GM23338 (cell line): Measurements from ENCODE around the gene POLD2. TPM values are rescaled to one million over a fixed set of nuclear protein-coding genes. Genes with fewer than 3 reads are reported as not detected.

Experiments used
- ATAC-seq: fragments of 200-7000 bp; cut with Tn5 transposase; 3 replicates; pipeline ENCODE4 v1.9.1; 2020
- DNase-seq: peaks from one replicate; pipeline ENCODE4 v3.0.0-alpha.2; 2015; ENCODE audit warnings: low spot score
- H2AFZ ChIP-seq: fragments of 200-600 bp; sonication (generic); 2 replicates; pipeline ENCODE4 v1.8.0; 2016; ENCODE audit warnings: antibody characterized with exemption, mild to moderate bottlenecking, moderate library complexity
- H3F3A ChIP-seq: fragments of 200-600 bp; sonication (generic); replicated peaks from 2 replicates; pipeline ENCODE4 v1.8.0; 2017; ENCODE audit warnings: antibody characterized with exemption, mixed run types, low read depth
- H3K27ac ChIP-seq: fragments of 200-600 bp; sonication (generic); 2 replicates; pipeline ENCODE4 v1.6.1; 2016; ENCODE audit warnings: low read depth
- H3K27me3 ChIP-seq: fragments of 200-600 bp; sonication (generic); 2 replicates; pipeline ENCODE4 v1.8.0; 2016; ENCODE audit warnings: mild to moderate bottlenecking, mixed run types, moderate library complexity; ENCODE audit not compliant: insufficient read depth
- H3K36me3 ChIP-seq: fragments of 200-600 bp; sonication (generic); 2 replicates; pipeline ENCODE4 v1.8.0; 2016; ENCODE audit warnings: mild to moderate bottlenecking; ENCODE audit not compliant: insufficient read depth
- H3K4me1 ChIP-seq: fragments of 200-600 bp; sonication (generic); 2 replicates; pipeline ENCODE4 v1.8.0; 2016; ENCODE audit warnings: mild to moderate bottlenecking, moderate library complexity; ENCODE audit not compliant: insufficient read depth
- H3K4me2 ChIP-seq: fragments of 200-600 bp; sonication (generic); 2 replicates; pipeline ENCODE4 v1.7.1; 2017; ENCODE audit warnings: mixed run types
- H3K4me3 ChIP-seq: fragments of 200-600 bp; sonication (generic); 2 replicates; pipeline ENCODE4 v1.6.1; 2016; ENCODE audit warnings: mixed run types
- H3K79me2 ChIP-seq: fragments of 200-600 bp; sonication (generic); replicated peaks from 2 replicates; pipeline ENCODE4 v1.8.0; 2017; ENCODE audit warnings: mild to moderate bottlenecking; ENCODE audit not compliant: insufficient read depth
- H3K9me2 ChIP-seq: fragments of 200-600 bp; sonication (generic); 2 replicates; pipeline ENCODE4 v1.8.0; 2017; ENCODE audit not compliant: insufficient read depth
- H4K20me1 ChIP-seq: fragments of 200-600 bp; sonication (generic); replicated peaks from 2 replicates; pipeline ENCODE4 v1.8.0; 2017; ENCODE audit warnings: mild to moderate bottlenecking; ENCODE audit not compliant: insufficient read depth
- H3K27ac Mint-ChIP-seq: 2 replicates; pipeline ENCODE4 v1.8.0; 2020; ENCODE audit warnings: inconsistent platforms, mild to moderate bottlenecking, moderate library complexity, mixed read lengths
- H3K27me3 Mint-ChIP-seq: 3 replicates; pipeline ENCODE4 v1.8.0; 2022; ENCODE audit warnings: low read depth, mild to moderate bottlenecking, moderate library complexity, mixed read lengths, inconsistent platforms; ENCODE audit not compliant: insufficient read depth, poor library complexity
- H3K36me3 Mint-ChIP-seq: 3 replicates; pipeline ENCODE4 v1.8.0; 2021; ENCODE audit warnings: low read depth, mild to moderate bottlenecking, inconsistent platforms, moderate library complexity, mixed read lengths
- H3K4me1 Mint-ChIP-seq: 3 replicates; pipeline ENCODE4 v1.8.0; 2020; ENCODE audit warnings: mild to moderate bottlenecking, inconsistent platforms, mixed read lengths
- H3K4me3 Mint-ChIP-seq: 3 replicates; pipeline ENCODE4 v1.8.0; 2021; ENCODE audit warnings: moderate library complexity, mild to moderate bottlenecking, inconsistent platforms, mixed read lengths
- H3K9me3 Mint-ChIP-seq: 3 replicates; pipeline ENCODE4 v1.8.0; 2020; ENCODE audit warnings: moderate library complexity, mild to moderate bottlenecking, inconsistent platforms, mixed read lengths
- CREB1 ChIP-seq: fragments of 250-450 bp; sonication (Bioruptor Pico); IDR thresholded peaks from 2 replicates; pipeline ENCODE4 v1.5.0; 2020; ENCODE audit warnings: low read depth, mild to moderate bottlenecking, moderate library complexity
- EZH2phosphoT487 ChIP-seq: fragments of 200-600 bp; sonication (generic); IDR thresholded peaks from one replicate; pipeline ENCODE4 v1.8.1; 2018; ENCODE audit warnings: antibody characterized with exemption; ENCODE audit not compliant: unreplicated experiment
- NANOG ChIP-seq: IDR thresholded peaks from 2 replicates; pipeline ENCODE4 v1.6.1; 2016; ENCODE audit warnings: antibody characterized with exemption, borderline replicate concordance
- POLR2AphosphoS5 ChIP-seq: IDR thresholded peaks from 2 replicates; pipeline ENCODE4 v1.6.1; 2016; ENCODE audit warnings: antibody characterized with exemption, low read depth
- ZNF114 ChIP-seq: fragments of 250-450 bp; sonication (Bioruptor Pico); IDR thresholded peaks from 2 replicates; pipeline ENCODE4 v1.5.0; 2020; ENCODE audit warnings: mild to moderate bottlenecking, moderate library complexity
- polyA plus RNA-seq: library from polyadenylated mRNA; unstranded; fragments of >200 nt; fragmentation: Nextera tagmentation; extraction: Ambion mirVana; gene quantifications from 2 replicates; pipeline ENCODE4 v1.2.1, GENCODE V29; 2016
- total RNA-seq: library from RNA; depleted of rRNA; stranded (reverse); fragments of >200 nt; shearing (Covaris generic); gene quantifications from 2 replicates; pipeline ENCODE4 v1.2.3, GENCODE V29; 2014
- TF ChIP-seq, protein P1 (sequence below): IDR thresholded peaks from one replicate; pipeline ENCODE4 v1.6.1; 2018; ENCODE audit warnings: antibody characterized with exemption; ENCODE audit not compliant: unreplicated experiment

Gene POLD2
- total and polyA plus RNA-seq, 2 experiments from 2014 or later: 101 to 127 TPM

DNA sequence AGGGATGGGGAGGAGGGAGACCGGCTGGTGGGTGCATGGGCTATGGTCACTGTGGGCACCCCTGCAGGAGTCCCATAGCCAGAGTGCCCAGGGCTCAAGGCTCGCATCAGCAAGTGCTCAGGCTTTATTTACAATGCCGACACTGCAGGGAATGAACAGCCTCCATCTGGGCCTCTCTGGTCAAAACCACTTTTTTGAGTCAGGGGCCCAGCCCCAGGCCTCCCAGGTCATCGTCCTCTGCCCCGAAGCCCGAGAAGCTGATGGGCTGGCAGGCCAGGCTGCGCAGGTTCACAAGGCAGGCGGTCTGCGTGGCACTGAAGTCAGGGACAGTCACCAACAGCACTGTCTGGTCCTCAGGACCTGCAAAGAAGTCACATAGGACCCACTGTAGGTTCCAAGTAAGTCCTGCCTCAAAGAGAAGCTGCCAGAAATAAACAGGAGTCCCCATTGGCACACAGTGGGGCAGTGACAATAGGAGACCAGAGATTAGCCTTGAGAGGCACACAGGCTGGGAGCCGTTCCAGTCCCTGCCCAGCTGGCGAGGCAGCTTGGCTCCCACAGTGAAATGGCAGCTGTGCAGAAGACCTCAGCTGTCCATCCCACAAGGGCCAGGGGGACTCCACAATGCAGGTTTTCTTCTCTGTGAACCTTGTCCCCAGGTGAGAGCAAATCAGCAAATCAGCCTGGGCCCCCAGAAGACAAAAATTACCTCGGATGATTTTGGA lies 8.6 kb downstream of the POLD2 start:
- ATAC-seq (no peak), DNase-seq (no peak)
- Mint-ChIP-seq H3K4me3 (no peak overlapping the region), H3K36me3 (peaks cover 59% of the 10 kb centered on the region), H3K27me3 (peaks cover 15% of the 10 kb centered on the region), H3K9me3 (no peaks in the 10 kb centered on the region; the same call in 2 of the 3 replicates), H3K27ac (no peak overlapping the region; the same call in 1 of the 2 replicates), H3K4me1 (peaks cover 6% of the 10 kb centered on the region; the same call in 2 of the 3 replicates)
- Histone ChIP-seq H3K4me3 (no peak overlapping the region), H4K20me1 (peaks cover 3% of the 10 kb centered on the region), H3K4me1 (no peaks in the 10 kb centered on the region), H3K79me2 (no peaks in the 10 kb centered on the region), H3K9me2 (no peaks in the 10 kb centered on the region), H3K27me3 (no peaks in the 10 kb centered on the region), H3K4me2 (no peak overlapping the region), H3F3A (0 out of 2 replicates have a peak, but pooled peaks cover 2% of the 10 kb centered on the region), H2AFZ (no peak overlapping the region), H3K36me3 (no peaks in the 10 kb centered on the region), H3K27ac (no peak overlapping the region)
- TF ChIP-seq, protein P1, sequence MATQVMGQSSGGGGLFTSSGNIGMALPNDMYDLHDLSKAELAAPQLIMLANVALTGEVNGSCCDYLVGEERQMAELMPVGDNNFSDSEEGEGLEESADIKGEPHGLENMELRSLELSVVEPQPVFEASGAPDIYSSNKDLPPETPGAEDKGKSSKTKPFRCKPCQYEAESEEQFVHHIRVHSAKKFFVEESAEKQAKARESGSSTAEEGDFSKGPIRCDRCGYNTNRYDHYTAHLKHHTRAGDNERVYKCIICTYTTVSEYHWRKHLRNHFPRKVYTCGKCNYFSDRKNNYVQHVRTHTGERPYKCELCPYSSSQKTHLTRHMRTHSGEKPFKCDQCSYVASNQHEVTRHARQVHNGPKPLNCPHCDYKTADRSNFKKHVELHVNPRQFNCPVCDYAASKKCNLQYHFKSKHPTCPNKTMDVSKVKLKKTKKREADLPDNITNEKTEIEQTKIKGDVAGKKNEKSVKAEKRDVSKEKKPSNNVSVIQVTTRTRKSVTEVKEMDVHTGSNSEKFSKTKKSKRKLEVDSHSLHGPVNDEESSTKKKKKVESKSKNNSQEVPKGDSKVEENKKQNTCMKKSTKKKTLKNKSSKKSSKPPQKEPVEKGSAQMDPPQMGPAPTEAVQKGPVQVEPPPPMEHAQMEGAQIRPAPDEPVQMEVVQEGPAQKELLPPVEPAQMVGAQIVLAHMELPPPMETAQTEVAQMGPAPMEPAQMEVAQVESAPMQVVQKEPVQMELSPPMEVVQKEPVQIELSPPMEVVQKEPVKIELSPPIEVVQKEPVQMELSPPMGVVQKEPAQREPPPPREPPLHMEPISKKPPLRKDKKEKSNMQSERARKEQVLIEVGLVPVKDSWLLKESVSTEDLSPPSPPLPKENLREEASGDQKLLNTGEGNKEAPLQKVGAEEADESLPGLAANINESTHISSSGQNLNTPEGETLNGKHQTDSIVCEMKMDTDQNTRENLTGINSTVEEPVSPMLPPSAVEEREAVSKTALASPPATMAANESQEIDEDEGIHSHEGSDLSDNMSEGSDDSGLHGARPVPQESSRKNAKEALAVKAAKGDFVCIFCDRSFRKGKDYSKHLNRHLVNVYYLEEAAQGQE: no peak
- TF ChIP-seq ZNF114 (CRISPR knock-in tag): no peak
- TF ChIP-seq CREB1 (CRISPR knock-in tag): no peak
- no peak for TF ChIP-seq POLR2AphosphoS5
- TF ChIP-seq EZH2phosphoT487: no peak

DNA sequence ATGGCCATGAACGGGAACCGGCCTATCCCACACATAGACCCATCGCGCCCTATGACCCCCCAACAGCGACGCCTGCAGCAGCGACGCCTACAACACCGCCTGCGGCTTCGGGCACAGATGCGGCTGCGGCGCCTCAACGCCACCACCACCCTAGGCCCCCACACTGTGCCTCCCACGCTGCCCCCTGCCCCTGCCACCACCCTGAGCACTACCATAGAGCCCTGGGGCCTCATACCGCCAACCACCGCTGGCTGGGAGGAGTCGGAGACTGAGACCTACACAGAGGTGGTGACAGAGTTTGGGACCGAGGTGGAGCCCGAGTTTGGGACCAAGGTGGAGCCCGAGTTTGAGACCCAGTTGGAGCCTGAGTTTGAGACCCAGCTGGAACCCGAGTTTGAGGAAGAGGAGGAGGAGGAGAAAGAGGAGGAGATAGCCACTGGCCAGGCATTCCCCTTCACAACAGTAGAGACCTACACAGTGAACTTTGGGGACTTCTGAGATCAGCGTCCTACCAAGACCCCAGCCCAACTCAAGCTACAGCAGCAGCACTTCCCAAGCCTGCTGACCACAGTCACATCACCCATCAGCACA lies 9.5 kb downstream of the POLD2 start:
- peak overlapping the region; percentile 75; the same call in 2 of the 3 replicates for H3K4me3 Mint-ChIP-seq

More for the DNA sequence above, 9.5 kb downstream of the POLD2 start:
- H3K4me1 Mint-ChIP-seq: peaks cover 6% of the 10 kb centered on the region; the same call in 2 of the 3 replicates
- Histone ChIP-seq H2AFZ (no peak overlapping the region), H4K20me1 (no peaks in the 10 kb centered on the region; the same call in 1 of the 2 replicates), H3K79me2 (no peaks in the 10 kb centered on the region), H3K9me2 (no peaks in the 10 kb centered on the region), H3F3A (0 out of 2 replicates have a peak, but pooled peaks cover 2% of the 10 kb centered on the region), H3K4me1 (no peaks in the 10 kb centered on the region), H3K27me3 (no peaks in the 10 kb centered on the region), H3K4me3 (no peak overlapping the region), H3K4me2 (no peak overlapping the region), H3K27ac (no peak overlapping the region), H3K36me3 (no peaks in the 10 kb centered on the region)
- peaks cover 15% of the 10 kb centered on the region for H3K27me3 Mint-ChIP-seq
- no peaks in the 10 kb centered on the region; the same call in 2 of the 3 replicates for H3K9me3 Mint-ChIP-seq
- H3K36me3 Mint-ChIP-seq: peaks cover 50% of the 10 kb centered on the region
- DNase-seq: no peak
- peak; percentile 14 for ATAC-seq
- TF ChIP-seq NANOG: no peak
- no peak overlapping the region for H3K27ac Mint-ChIP-seq
